Heart right ventricle (tissue), 16 donors: ENCODE measurements around the gene DGUOK. TPM values are rescaled to one million over a fixed set of nuclear protein-coding genes. Genes with fewer than 3 reads are reported as not detected.

Source experiments
- ATAC-seq, 8 donors: fragments of 200-7000 bp; cut with Tn5 transposase; one replicate each; pipeline ENCODE4 v1.9.1; 2020; ENCODE audit warnings: mild to moderate bottlenecking in 8 of 8, moderate library complexity in 8 of 8, moderate number of reproducible peaks in 1 of 8
- DNase-seq, 2 donors: peaks; one replicate each; pipeline ENCODE4 v3.0.0-alpha.2; 2020
- H3K27ac ChIP-seq, 10 donors: fragments of 200-600 bp; sonication (generic) in 2 of 10; one replicate each; pipeline versions ENCODE4 v1.5.0 to v1.8.0; 2020 to 2022; ENCODE audit warnings: mild to moderate bottlenecking in 3 of 10
- H3K27me3 ChIP-seq, 7 donors: fragments of 200-600 bp; one replicate each; pipeline ENCODE4 v1.8.0; 2021 to 2022; ENCODE audit warnings: mild to moderate bottlenecking in 2 of 7
- H3K36me3 ChIP-seq, 9 donors: fragments of 200-600 bp; sonication (generic) in 1 of 9; one replicate each; pipeline versions ENCODE4 v1.5.0 to v1.8.0; 2020 to 2022; ENCODE audit warnings: mild to moderate bottlenecking in 2 of 9
- H3K4me1 ChIP-seq, 9 donors: fragments of 200-600 bp; sonication (generic) in 1 of 9; one replicate each; pipeline versions ENCODE4 v1.5.0 to v1.8.0; 2020 to 2022; ENCODE audit warnings: mild to moderate bottlenecking in 4 of 9
- H3K4me3 ChIP-seq, 10 donors: fragments of 200-600 bp; sonication (generic) in 2 of 10; one replicate each; pipeline versions ENCODE4 v1.5.0 to v1.8.0; 2020 to 2022; ENCODE audit warnings: mild to moderate bottlenecking in 7 of 10, moderate library complexity in 2 of 10
- H3K9me3 ChIP-seq, 11 donors: fragments of 200-600 bp in 10 of 11; sonication (generic) in 2 of 11; one replicate each; pipeline versions ENCODE4 v1.5.0 to v1.8.0; 2013 to 2022; ENCODE audit warnings: mild to moderate bottlenecking in 2 of 11, control low read depth in 1 of 11, moderate library complexity in 1 of 11
- CTCF ChIP-seq, 9 donors: fragments of 200-600 bp; sonication (generic) in 2 of 9; IDR thresholded peaks; one replicate each; pipeline versions ENCODE4 v1.5.0 to v1.8.0; 2021 to 2022; ENCODE audit warnings: antibody characterized with exemption in 9 of 9, mild to moderate bottlenecking in 5 of 9, moderate library complexity in 1 of 9
- WGBS, 2 donors: extraction: QIAGEN DNeasy Blood & Tissue Kit; methylation state at CpG; one replicate each; pipeline ENCODE4 v1.1.7; 2013; ENCODE audit warnings: inconsistent platforms in 1 of 2; 5-methylcytosine and 5-hydroxymethylcytosine counted together
- intact Hi-C, 10 donors: fragments of 100-400 bp; cut with DNase I; formaldehyde crosslinking; loops; one replicate each; pipeline versions ENCODE4 v1.11.1 to v1.14.2; 2022
- polyA plus RNA-seq, 2 donors: library from polyadenylated mRNA; stranded (reverse); fragments of 200-250 nt; gene quantifications; one replicate each; pipeline ENCODE4 v1.2.3, GENCODE V29; 2013
- total RNA-seq, 10 donors: library from RNA; stranded (reverse); fragmentation: NEBNext Ultra II Directional in 3 of 10; extraction: Animal tissue kit (Norgen Biotek cat#: 25700) in 3 of 10; gene quantifications; one replicate each; pipeline versions ENCODE4 v1.2.1 to v1.2.4, GENCODE V29; 2021 to 2023
- donor health status: Arrhythmogenic right ventricular cardiomyopathy.
- donor health status: ischemic (EF 13 %, LVEDD 7.1; RV severe dilation, severe dysfunction).
- donor health status: healthy with polysubstance abuse.
- donor health status: DM: no; HTN: yes; CAD: no.
- donor health status: DM: no; HTN: no; CAD: no.
- donor health status: ischemic (EF 25% LVEDD 6.9; RV normal size, moderate dysfunction).
- donor health status: ischemic (EF 25% LVEDD 5.7; RV mildly dilated, moderate dysfunction).
- donor health status: healthy.
- donor health status: DM: yes; HTN: yes; CAD: no.
- donor health status: Ischemic cardiomyopathy.
- donor health status: ischemic (EF 35%, LVEDD 5.7; RV mildly dilated, moderate dysfunction).
- donor health status: nonischemic (EF 11% LVEDD 7.7; RV severe dilation, severe dysfunction).
- donor health status: DM: yes; HTN: yes; CAD: no.
- donor health status: PGD.
- donor health status: ischemic (EF 29% LVEDD 5.4; RV normal size, mild dysfunction).
- donor health status: nonischemic (EF 23%, LVEDD 6.1; RV moderate dilation, normal function).

DGUOK gene
- total and polyA plus RNA-seq, 12 donors: 18.7 to 56.2 (median 22.7) TPM

GRCh38 chr2:73961274-73961673 is 34.6 kb downstream of the DGUOK start:
- WGBS, 2 donors: 95 to 98% methylated on average over 4 of the region's 4 CpGs
- no peaks in the 10 kb centered on the region for H3K27me3 ChIP-seq
- no peak overlapping the region for H3K27ac ChIP-seq
- DNase-seq (no peak), ATAC-seq (no peak)
- no peak for TF ChIP-seq CTCF (IDR thresholded peaks at IDR 0.05)
- H3K9me3 ChIP-seq: peaks cover 0 to 12% (median 0%) of the 10 kb centered on the region in 11 donors
- H3K4me1 ChIP-seq: no peaks in the 10 kb centered on the region
- peaks cover 0 to 45% (median 24%) of the 10 kb centered on the region in 9 donors for H3K36me3 ChIP-seq
- intact Hi-C loops: no loop called here
- H3K4me3 ChIP-seq: no peak overlapping the region

GRCh38 chr2:73961823-73962615 is 35.3 kb downstream of the DGUOK start:
- 84 to 91% methylated on average over 12 of the region's 12 CpGs for WGBS, 2 donors
- Histone ChIP-seq H3K36me3 (peaks cover 0 to 37% (median 24%) of the 10 kb centered on the region in 9 donors), H3K27me3 (no peaks in the 10 kb centered on the region), H3K9me3 (peaks cover 0 to 12% (median 0%) of the 10 kb centered on the region in 11 donors), H3K4me3 (no peak overlapping the region), H3K27ac (no peak overlapping the region), H3K4me1 (no peaks in the 10 kb centered on the region)
- DNase-seq (no peak), ATAC-seq (no peak)
- TF ChIP-seq CTCF (IDR thresholded peaks at IDR 0.05): no peak
- intact Hi-C loops: no loop called here

- ATAC-seq: no peak
- Histone ChIP-seq H3K4me1 (peaks cover 0 to 6% (median 0%) of the 10 kb centered on the region in 9 donors), H3K27ac (no peak overlapping the region), H3K9me3 (peaks cover 0 to 12% (median 0%) of the 10 kb centered on the region in 11 donors), H3K36me3 (peaks cover 0 to 29% (median 22%) of the 10 kb centered on the region in 9 donors), H3K4me3 (no peak overlapping the region), H3K27me3 (no peaks in the 10 kb centered on the region)
- no peak for DNase-seq
- WGBS, 2 donors: 72 to 94% methylated on average over 5 of the region's 5 CpGs
- intact Hi-C loops: no loop called here
- TF ChIP-seq CTCF (IDR thresholded peaks at IDR 0.05): no peak
These were observed 36.1 kb downstream of the DGUOK start for GRCh38 chr2:73962798-73963197.

GRCh38 chr2:73963385-73964120 is 36.9 kb downstream of the DGUOK start:
- Histone ChIP-seq H3K4me3 (no peak overlapping the region), H3K4me1 (peaks cover 0 to 10% (median 0%) of the 10 kb centered on the region in 9 donors), H3K27me3 (no peaks in the 10 kb centered on the region), H3K27ac (no peak overlapping the region), H3K9me3 (peaks cover 0 to 12% (median 0%) of the 10 kb centered on the region in 11 donors), H3K36me3 (peaks cover 0 to 22% (median 15%) of the 10 kb centered on the region in 9 donors)
- intact Hi-C loops: no loop called here
- TF ChIP-seq CTCF (IDR thresholded peaks at IDR 0.05): no peak
- WGBS, 2 donors: 80 to 83% methylated on average over 13 of the region's 13 CpGs
- ATAC-seq (no peak), DNase-seq (no peak)
